Kidney glomerular epithelial cell (primary cell): ENCODE data around the gene EYA2.
A peak's percentile ranks its signal among the peaks of the same experiment; 100 is the strongest.
"Not testable (repeated sequence)": the region's sequence is repeated elsewhere in the genome, so short reads cannot be mapped to it uniquely, and the experiment has no call there.

Source experiments
- DNase-seq: peaks from one replicate; lab custom pipeline; 2025; lab: John Stamatoyannopoulos, UW

The EYA2 gene

DNA sequence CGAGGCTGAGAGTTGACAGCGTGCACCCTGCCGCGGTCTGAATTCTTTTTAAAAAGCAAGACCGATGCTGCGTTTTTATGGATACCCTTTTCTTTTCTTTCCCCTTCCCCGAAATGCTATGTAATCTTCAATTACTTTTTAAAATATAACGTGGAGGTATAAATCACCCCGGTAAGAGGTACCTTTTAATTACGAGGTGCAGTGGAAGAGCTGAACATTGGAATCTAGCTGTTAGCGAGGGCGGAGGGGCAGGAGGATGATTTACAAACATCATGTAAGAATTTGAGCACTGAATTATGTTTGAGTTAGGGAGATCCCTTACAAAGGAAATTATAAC lies 1.2 kb downstream of the EYA2 start:
- DNase-seq, result no peak

GRCh38 chr20:46897328-46897880 lies 2.8 kb downstream of the EYA2 start:
- DNase-seq, result peak; percentile 29

- no peak for DNase-seq
Observed at GRCh38 chr20:46898423-46898822, 3.8 kb downstream of the EYA2 start.

- no peak for DNase-seq
Observed at GRCh38 chr20:46899621-46900020, 5.0 kb downstream of the EYA2 start.

- no peak for DNase-seq
Observed at GRCh38 chr20:46900086-46900485, 5.4 kb downstream of the EYA2 start.

DNA sequence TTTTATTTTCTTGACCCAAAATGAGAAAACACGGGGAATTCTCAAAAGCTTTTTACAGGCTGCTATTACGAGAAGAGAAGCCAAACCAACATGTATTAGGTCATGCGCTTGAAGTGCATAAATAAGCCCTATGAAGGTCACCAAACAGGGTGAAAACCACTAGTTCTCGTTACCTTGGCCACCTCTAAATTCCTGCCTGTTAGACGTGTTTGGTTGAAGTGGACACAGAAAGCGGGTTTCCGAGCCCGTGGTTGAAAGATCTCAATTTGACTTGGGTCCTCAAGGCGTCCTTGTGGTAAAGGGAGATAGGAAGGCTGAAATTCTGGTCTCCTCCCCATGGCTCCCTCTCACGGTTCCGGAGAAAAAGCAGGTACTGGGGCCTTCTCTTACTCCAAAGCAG lies 6.2 kb downstream of the EYA2 start:
- no peak for DNase-seq

DNA sequence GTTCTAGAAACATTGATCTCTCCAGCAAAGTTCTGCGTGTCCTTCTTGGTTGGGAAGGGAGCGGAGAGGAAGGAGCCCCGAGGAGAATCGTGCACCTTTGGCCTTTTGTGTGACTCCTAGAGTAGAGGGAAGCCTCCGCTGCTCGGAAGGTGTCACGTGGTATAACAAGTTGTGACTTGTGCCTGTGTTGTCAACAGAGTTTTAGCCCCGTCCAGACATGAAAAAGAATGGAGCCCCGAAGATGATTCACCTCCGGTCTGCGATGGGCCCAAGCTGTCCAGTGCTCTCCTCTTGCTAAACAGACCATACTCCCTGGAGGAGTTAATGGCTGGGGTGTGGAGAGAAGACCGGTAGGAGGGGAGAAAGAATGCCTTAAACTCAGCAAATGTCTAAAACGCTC lies 7.0 kb downstream of the EYA2 start:
- DNase-seq, result no peak

GRCh38 chr20:46903256-46903655 lies 8.6 kb downstream of the EYA2 start:
- DNase-seq, result no peak

- DNase-seq, result no peak
Observed at GRCh38 chr20:46903937-46904336, 9.3 kb downstream of the EYA2 start.

GRCh38 chr20:46905364-46906125 lies 10.9 kb downstream of the EYA2 start:
- no peak for DNase-seq

- DNase-seq, result no peak
Observed at GRCh38 chr20:46913329-46914044, 18.8 kb downstream of the EYA2 start.

DNA sequence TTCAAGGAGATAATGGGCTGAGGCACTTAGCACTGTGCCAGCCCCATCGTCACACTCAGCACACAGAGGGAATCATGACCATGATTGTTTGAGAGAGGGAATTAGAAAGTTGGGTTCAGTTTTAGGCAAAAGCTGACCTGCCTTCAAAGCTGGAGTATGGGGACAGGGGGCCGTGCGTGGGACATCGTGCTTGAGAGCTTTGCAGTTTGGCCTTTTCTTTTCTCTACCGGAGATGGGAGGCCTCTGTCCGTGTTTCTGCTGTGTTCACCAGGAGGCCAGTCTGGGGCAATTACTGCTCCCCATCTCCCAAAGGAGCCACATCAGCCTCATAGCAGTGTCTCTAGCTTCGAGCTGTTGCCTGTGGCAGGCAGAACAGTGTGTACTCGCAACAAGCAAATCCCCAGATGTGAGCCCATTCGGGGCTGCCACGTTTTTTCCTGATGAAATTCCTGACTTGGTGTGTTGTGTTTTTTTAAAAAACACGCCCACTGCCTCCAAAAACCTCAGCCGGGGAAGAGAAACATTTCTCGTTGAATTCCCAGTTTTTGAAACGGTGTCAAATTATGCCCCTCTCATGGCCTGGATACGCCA lies 20.2 kb downstream of the EYA2 start:
- no peak for DNase-seq

- no peak for DNase-seq
Observed at GRCh38 chr20:46915575-46916257, 21.1 kb downstream of the EYA2 start.

- DNase-seq, result no peak
Observed at GRCh38 chr20:46916258-46916603, 21.6 kb downstream of the EYA2 start.

GRCh38 chr20:46917155-46917554 lies 22.5 kb downstream of the EYA2 start:
- no peak for DNase-seq

DNA sequence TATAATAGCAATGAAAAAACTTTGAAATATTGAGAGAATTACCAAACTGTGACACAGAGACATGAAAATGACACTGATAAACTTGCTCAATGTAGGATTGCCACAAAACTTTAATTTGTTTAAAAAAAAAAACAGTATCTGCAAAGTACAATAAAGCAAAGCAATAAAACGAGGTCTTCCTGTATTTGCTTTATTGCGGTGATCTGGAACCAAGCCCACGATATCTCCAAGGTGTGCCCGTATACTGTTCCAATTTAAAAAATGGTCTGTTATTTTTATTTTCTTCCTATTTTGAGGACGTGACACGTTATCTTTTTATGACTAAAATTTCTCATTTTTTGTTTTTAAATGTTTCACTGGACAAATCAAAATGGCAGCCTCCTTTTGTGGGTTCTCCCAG lies 25.5 kb downstream of the EYA2 start:
- no peak for DNase-seq

GRCh38 chr20:46922841-46923240 lies 28.2 kb downstream of the EYA2 start:
- DNase-seq, result not testable (repeated sequence)

DNA sequence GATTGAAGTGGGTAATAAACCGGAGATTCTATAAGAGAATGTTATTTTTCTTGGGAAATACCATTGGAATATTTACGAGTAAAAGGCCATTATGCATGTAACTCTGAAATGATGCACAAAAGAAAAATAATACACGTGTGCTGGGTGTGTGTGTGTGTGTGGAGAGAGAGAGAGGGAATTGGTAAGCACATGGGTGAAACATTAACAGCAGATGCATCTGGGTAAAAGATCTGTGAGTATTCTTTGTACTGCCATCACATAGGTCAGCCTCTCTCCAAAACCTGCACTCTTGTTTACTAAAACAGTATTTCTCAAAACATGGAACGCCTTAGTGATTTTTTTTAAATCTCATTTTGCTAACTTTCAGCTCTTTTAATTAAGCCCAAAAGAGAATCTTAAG lies 28.9 kb downstream of the EYA2 start:
- DNase-seq, result peak; percentile 24

DNA sequence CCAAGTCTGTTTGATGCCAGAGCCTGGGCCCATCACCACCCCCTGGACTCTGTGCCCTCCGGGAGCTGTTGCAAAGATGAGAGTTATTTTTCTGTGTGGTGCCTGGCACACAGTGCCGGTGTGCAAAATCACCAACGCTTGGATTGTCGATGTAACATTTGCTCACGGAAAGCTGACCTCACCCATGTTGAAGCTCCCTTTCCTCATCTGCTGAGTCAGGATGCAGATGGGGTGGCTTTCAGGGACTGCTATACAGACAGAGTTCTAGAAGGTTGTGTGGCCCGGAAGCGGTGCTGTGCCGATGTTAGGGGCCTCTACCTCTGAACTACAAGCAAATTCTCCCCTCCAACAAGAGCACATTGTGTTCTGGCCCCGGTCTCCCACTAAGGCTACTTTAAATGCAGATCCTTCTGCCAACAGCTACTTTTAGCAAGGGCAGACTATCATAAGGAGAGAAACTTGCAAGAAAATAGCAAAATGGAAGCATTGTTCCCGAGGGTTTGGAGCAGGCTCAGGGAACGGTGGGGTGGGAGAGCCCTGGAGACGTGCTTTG lies 34.0 kb downstream of the EYA2 start:
- DNase-seq, result no peak

DNA sequence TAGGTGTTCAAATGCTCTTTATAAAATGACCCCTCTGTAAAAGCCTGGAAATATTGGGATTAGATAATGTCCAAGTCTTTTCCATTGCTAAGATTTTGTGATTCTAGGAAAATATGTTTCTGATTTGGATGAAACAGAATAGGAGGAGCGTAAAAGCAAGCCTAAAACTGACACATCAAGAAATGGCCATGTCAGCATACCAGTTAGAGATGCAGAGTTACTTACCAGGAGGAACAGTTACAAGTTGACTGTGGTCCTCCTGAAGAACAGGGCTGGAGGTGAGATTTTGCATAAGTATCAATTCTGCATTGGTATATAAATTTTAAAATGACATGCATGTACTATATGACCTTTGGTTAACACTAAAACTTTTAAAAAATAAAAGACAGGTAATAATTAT lies 35.3 kb downstream of the EYA2 start:
- DNase-seq, result no peak

- DNase-seq, result no peak
Observed at GRCh38 chr20:46930640-46931339, 36.1 kb downstream of the EYA2 start.

DNA sequence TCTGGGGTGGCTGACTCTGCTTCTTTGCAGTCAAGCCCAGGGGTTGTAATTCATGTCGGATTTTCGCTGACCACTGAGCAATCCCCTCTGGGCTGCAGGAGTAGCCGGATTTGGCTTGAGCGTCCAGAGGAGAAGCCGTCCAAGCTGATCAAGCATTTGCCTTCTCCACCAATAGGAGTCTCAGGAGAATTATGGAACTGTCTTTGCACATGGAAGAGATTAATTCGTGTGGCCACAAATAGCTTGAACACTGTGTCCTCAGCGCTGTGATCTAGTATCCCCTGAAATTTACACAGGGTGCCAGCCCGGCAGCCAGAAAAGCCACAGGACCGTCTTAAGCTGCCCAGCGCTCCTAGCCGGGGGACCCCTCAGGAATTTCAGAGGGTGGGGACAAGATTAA lies 37.1 kb downstream of the EYA2 start:
- DNase-seq, result no peak
